Retinal pigment epithelial cell (primary cell): ENCODE measurements around the gene TRIM26.
"Not testable (repeated sequence)": the region's sequence is repeated elsewhere in the genome, so short reads cannot be mapped to it uniquely, and the experiment has no call there.

Source experiments
- DNase-seq: peaks from one replicate; pipeline ENCODE4 v3.0.0-alpha.2; 2010; ENCODE audit warnings: low read depth
- H3K4me3 ChIP-seq: 2 replicates; pipeline ENCODE4 v1.5.1; 2011; ENCODE audit warnings: mild to moderate bottlenecking, low read length, control low read depth, moderate library complexity
- TF ChIP-seq, protein P1 (sequence below): conservative IDR thresholded peaks from 2 replicates; pipeline ENCODE4 v1.5.1; 2011; ENCODE audit warnings: low read depth, low read length, control low read depth, inconsistent platforms

TRIM26 gene

GRCh38 chr6:30171677-30172471 lies 41.3 kb downstream of the TRIM26 start:
- H3K4me3 ChIP-seq, result peak overlapping the region; percentile 19
- DNase-seq, result no peak
- TF ChIP-seq, protein P1, sequence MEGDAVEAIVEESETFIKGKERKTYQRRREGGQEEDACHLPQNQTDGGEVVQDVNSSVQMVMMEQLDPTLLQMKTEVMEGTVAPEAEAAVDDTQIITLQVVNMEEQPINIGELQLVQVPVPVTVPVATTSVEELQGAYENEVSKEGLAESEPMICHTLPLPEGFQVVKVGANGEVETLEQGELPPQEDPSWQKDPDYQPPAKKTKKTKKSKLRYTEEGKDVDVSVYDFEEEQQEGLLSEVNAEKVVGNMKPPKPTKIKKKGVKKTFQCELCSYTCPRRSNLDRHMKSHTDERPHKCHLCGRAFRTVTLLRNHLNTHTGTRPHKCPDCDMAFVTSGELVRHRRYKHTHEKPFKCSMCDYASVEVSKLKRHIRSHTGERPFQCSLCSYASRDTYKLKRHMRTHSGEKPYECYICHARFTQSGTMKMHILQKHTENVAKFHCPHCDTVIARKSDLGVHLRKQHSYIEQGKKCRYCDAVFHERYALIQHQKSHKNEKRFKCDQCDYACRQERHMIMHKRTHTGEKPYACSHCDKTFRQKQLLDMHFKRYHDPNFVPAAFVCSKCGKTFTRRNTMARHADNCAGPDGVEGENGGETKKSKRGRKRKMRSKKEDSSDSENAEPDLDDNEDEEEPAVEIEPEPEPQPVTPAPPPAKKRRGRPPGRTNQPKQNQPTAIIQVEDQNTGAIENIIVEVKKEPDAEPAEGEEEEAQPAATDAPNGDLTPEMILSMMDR, result no peak

DNA sequence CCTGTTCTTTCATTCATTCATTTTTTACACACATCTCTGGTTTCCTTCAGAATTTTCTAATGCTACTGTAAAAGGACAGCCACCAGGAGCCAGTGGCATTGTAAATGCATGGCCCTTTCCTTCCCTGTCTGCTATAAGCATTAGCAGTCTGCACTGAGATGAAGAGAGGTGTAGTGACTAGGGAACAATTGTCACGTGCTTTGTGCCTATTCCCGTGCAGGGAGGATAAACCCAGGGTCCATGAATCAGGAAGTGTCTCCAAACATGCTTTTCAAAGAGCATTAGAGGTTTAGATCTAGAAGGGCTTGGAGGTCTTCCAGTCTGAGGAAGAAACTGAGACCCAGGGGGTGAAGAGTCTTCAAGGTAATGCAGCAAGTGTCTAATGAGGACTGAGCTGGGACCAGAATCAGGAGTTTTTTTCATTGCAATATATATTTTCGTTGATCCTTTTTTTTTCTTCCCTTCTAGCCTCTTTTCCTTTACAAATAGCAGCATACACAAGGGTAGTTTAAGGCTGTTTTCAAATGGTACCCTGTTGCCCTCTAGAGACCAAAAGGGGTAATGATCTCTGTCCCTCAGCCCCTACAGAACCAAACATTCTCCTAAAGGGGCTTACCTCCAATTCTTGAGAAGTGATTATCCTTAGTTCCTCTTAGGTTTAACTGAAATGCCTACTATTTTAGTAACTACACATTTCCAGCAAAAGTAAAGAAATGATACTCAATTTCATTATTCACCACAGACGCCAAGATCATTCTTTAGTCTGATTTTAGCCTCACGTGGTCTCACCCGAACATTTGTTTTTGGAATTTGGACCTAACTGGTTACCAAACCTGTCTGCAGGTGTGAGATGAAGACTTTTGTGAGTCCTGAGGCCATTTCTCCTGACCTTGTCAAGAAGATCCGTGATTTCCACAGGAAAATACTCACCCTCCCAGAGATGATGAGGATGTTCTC lies 43.3 kb downstream of the TRIM26 start:
- TF ChIP-seq, protein P1, result peak; percentile 84
- DNase-seq, result no peak
- no peak overlapping the region for H3K4me3 ChIP-seq

DNA sequence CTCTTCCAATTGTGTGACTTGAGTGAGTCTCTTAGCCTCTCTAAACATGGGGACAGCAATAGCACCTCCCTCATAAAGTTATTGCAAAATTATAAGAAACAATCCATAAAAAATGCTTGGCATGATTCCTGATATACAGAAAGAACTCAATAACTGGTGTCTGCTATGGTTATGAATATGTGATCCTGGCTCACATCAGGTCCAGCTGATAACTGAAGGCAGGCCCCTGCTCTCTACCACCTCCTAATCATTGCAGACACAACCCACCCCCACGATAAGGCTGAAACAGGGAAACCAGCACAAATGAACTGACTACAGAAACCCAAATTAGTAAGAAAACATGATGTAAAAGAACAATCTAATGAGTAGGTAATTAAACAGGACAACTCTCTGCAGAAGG lies 44.5 kb downstream of the TRIM26 start:
- no peak overlapping the region for H3K4me3 ChIP-seq
- TF ChIP-seq, protein P1, result no peak
- no peak for DNase-seq

DNA sequence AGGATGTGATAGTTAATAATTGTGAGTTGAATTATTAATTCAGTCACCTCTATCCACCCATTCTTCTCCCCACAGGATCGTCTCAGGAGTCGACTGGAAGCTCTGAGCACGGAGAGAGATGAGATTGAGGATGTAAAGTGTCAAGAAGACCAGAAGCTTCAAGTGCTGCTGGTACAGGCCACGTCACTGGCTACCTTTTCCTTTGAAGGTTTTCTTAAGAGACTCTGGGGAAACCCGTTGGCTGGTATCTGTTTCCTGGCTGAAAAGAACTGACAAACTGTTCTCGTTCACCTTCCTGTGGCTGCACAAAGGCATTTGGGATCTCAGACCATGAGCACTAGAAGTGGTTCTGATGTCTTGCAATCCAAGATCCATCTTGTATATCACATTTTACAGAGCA lies 46.1 kb downstream of the TRIM26 start:
- DNase-seq, result no peak
- H3K4me3 ChIP-seq, result no peak overlapping the region
- TF ChIP-seq, protein P1, result no peak

DNA sequence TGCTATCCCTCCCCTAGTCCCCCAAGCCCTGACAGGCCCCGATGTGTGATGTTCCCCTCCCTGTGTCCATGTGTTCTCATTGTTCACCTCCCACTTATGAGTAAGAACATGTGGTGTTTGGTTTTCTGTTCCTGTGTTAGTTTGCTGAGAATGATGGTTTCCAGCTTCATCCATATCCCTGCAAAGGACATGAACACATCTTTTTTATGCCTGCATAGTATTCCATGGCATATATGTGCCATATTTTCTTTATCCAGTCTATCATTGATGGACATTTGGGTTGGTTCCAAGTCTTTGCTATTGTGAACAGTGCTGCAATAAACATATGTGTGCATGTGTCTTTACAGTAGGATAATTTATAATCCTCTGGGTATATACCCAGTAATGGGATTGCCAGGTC lies 48.0 kb downstream of the TRIM26 start:
- H3K4me3 ChIP-seq, DNase-seq: not testable (repeated sequence)

GRCh38 chr6:30164714-30165113 lies 48.5 kb downstream of the TRIM26 start:
- DNase-seq, result no peak
- TF ChIP-seq, protein P1, result no peak
- H3K4me3 ChIP-seq, result no peak overlapping the region

- no peak overlapping the region for H3K4me3 ChIP-seq
- TF ChIP-seq, protein P1, result no peak
- no peak for DNase-seq
These were observed 49.1 kb downstream of the TRIM26 start for GRCh38 chr6:30163918-30164654.
